AG10803 (cell line): ENCODE data around the gene TOMM22.

ENCODE experiments used
- DNase-seq: peaks from one replicate; pipeline ENCODE4 v3.0.0; 2010; ENCODE audit warnings: low read depth
- H3K4me3 ChIP-seq: 2 replicates; pipeline ENCODE4 v1.5.1; 2011; ENCODE audit warnings: mild to moderate bottlenecking, low read length, control low read depth
- CTCF ChIP-seq: conservative IDR thresholded peaks from 2 replicates; pipeline ENCODE4 v1.5.1; 2011; ENCODE audit warnings: mild to moderate bottlenecking, low read length, control low read depth, inconsistent platforms

Gene TOMM22

GRCh38 chr22:38728871-38729796 lies 47.4 kb downstream of the TOMM22 start:
- no peak for DNase-seq
- no peak overlapping the region for H3K4me3 ChIP-seq
- TF ChIP-seq CTCF, result no peak

GRCh38 chr22:38729946-38730345 lies 48.2 kb downstream of the TOMM22 start:
- TF ChIP-seq CTCF, result no peak
- DNase-seq, result no peak
- no peak overlapping the region for H3K4me3 ChIP-seq

GRCh38 chr22:38730411-38730871 lies 48.7 kb downstream of the TOMM22 start:
- TF ChIP-seq CTCF, result no peak
- no peak for DNase-seq
- no peak overlapping the region for H3K4me3 ChIP-seq

GRCh38 chr22:38731703-38732161 lies 50.0 kb downstream of the TOMM22 start:
- no peak for TF ChIP-seq CTCF
- no peak overlapping the region for H3K4me3 ChIP-seq
- no peak for DNase-seq

- H3K4me3 ChIP-seq, result no peak overlapping the region
- no peak for DNase-seq
- TF ChIP-seq CTCF, result no peak
These were observed 50.6 kb downstream of the TOMM22 start for GRCh38 chr22:38732251-38732815.

- DNase-seq, result no peak
- H3K4me3 ChIP-seq, result no peak overlapping the region
- TF ChIP-seq CTCF, result peak; percentile 60
These were observed 51.6 kb downstream of the TOMM22 start for GRCh38 chr22:38733329-38733723.
